ENCODE results near the gene DCDC2C.

DCDC2C gene

GRCh38 chr2:3857576-3857975 is 154.2 kb downstream of the DCDC2C start:
- TF ChIP-seq CTCF (IDR thresholded peaks at IDR 0.05; ENCODE audit: low read depth, low read length): no peak
- H3K4me3 ChIP-seq (replicated peaks in 1 of 2; ENCODE audit: low read depth in 2 of 2, low read length in 2 of 2): no peak overlapping the region
- no peak for DNase-seq (ENCODE audit: low read depth in 2 of 2)

DNA sequence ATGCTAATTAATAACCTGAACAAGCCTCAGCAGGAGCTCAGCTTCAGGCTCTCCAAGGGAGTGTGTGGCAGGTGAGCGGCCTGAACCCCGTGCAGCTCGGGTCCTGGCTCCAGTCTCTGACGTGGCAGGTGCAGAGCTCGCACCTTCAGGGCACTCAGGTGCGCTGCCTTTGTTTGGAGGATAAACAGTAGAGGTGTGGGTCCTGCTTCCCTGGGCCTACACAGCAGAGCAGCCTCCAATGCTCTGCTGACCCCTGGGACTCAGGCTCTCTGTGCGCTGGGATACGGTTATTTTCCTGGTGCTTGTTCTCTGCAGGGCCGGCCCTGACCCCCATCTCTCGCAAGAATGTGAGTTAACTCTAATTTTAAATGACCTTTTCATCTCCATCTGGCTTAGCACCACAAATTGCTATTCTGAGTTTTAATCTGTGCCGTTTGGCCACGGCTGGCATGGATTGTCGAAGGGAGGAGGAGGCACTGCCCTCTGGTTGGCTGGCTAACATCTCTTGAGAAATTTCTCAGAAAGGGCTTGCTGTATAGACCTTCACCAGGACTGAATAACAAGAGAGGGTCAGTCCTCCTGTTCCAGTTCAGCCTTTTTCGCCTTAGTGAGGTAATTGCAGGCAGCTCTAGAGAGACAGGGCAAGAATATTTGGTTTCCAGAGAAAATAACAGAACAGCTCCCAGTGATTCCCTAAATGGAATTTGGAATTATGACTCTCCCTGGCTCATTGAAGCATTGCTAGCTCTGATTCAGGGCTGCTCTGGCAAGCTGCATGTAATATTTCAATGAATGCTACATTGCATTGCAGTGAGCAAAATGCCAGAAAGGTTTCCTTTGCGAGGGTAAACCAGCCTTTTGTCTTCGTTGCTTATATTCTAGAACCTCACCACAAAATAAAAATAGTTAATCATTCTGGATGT is 161.8 kb downstream of the DCDC2C start:
- TF ChIP-seq CTCF (IDR thresholded peaks at IDR 0.05; ENCODE audit: low read depth, low read length): no peak
- no peak for DNase-seq (ENCODE audit: low read depth in 2 of 2)
- H3K4me3 ChIP-seq (replicated peaks in 1 of 2; ENCODE audit: low read depth in 2 of 2, low read length in 2 of 2): no peak overlapping the region

- no peak overlapping the region for H3K4me3 ChIP-seq (replicated peaks in 1 of 2; ENCODE audit: low read depth in 2 of 2, low read length in 2 of 2)
- DNase-seq (ENCODE audit: low read depth in 2 of 2): no peak
- TF ChIP-seq CTCF (IDR thresholded peaks at IDR 0.05; ENCODE audit: low read depth, low read length): no peak
Observed at GRCh38 chr2:3867469-3867868, 164.1 kb downstream of the DCDC2C start.

DNA sequence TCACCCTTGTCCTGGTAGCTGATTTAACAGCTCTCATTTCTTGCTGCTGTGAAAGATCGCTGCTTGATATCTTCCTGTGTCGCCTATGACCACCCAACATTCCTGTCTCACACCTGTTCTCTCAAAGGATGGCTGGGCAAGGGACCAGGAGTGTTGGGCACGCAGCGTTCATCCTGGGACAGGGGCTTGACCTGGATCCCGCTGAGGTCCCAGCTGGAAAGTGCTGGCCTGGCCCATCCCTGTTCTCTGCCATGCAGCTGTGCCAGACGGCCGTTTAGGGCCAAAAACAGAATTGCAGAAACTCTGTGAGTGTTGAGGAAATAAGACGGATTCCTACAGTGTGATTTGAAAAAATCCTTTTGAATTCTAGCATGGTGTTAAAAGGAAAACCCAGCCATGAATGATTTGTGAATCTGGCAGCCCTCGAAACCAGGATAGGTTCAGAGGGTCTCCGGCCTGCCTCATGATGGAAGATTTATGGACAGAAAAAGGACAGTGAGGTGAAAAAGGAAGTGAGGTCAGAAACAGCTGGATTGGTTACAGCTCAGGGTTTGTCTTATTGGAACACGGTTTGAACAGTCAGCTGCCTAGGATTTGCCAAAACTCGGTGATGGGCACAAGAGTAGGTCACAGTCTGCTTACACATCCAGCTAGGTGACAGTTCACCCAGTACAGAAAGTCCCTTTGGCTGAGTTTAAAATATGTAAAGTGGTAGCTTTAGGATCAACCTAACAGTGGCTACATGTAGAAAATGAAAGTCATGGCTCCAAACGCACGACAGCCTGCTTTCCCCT is 164.8 kb downstream of the DCDC2C start:
- TF ChIP-seq CTCF (IDR thresholded peaks at IDR 0.05; ENCODE audit: low read depth, low read length): no peak

DNA sequence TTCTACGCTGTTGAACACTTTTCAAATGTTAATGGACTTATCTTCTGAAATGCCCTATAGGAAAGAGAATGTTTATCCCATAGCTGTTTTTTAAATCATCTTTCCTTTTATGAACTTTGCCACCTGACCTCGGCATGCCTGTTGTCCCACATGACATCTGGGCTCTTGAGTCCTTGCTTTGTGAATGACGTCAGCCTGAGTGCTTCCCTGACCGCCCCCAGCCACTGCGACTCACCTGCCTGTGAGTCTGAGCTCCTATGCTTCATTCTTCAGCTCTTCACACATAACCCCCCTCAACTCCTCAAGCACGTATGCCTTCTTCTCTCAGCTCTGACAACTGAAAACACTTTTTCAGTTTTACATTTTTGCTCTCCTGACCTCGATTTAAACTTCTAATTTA is 166.8 kb downstream of the DCDC2C start:
- no peak overlapping the region for H3K4me3 ChIP-seq (replicated peaks in 1 of 2; ENCODE audit: low read depth in 2 of 2, low read length in 2 of 2)
- no peak for TF ChIP-seq CTCF (IDR thresholded peaks at IDR 0.05; ENCODE audit: low read depth, low read length)

More for the DNA sequence above, 164.8 kb downstream of the DCDC2C start:
- DNase-seq (ENCODE audit: low read depth in 2 of 2): no peak
- H3K4me3 ChIP-seq (replicated peaks in 1 of 2; ENCODE audit: low read depth in 2 of 2, low read length in 2 of 2): no peak overlapping the region

DNA sequence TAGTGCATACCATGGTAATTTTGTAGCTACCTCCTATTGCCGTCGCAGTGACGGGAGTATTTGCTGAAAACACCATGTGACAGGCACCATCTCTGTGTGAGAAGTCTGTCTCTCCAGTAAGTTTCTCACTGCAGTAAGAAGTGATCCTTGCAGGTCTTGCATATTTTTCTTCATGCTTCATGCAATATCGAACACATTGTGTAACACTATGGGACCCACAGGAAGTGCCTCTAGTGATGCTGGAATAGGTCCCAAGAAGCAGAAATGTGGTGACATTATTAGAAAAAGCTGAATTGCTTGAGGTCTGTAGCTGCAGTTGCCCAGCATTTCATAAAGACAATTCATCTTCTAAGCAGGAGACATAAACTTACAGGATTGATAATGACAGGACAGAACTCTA is 167.6 kb downstream of the DCDC2C start:
- no peak overlapping the region for H3K4me3 ChIP-seq (replicated peaks in 1 of 2; ENCODE audit: low read depth in 2 of 2, low read length in 2 of 2)
- TF ChIP-seq CTCF (IDR thresholded peaks at IDR 0.05; ENCODE audit: low read depth, low read length): no peak
- no peak for DNase-seq (ENCODE audit: low read depth in 2 of 2)

More for the DNA sequence above, 166.8 kb downstream of the DCDC2C start:
- DNase-seq (ENCODE audit: low read depth in 2 of 2): no peak

All from cardiac fibroblast (primary cell).